H9 (cell line): ENCODE measurements around the gene GGTLC2. TPM values are rescaled to one million over a fixed set of nuclear protein-coding genes. Genes with fewer than 3 reads are reported as not detected.
"Not testable (repeated sequence)": the region's sequence is repeated elsewhere in the genome, so short reads cannot be mapped to it uniquely, and the experiment has no call there.

Experiments
- DNase-seq: peaks from one replicate; pipeline ENCODE4 v3.0.0-alpha.2; 2017
- H2AFZ ChIP-seq: one replicate; pipeline ENCODE4 v1.6.1; 2013; ENCODE audit warnings: mild to moderate bottlenecking, low read length, control low read depth, moderate library complexity
- H2AK5ac ChIP-seq: 2 replicates; pipeline ENCODE4 v1.6.1; 2013; ENCODE audit warnings: low read length, control low read depth, mixed read lengths; ENCODE audit not compliant: insufficient read length
- H2BK120ac ChIP-seq: one replicate; pipeline ENCODE4 v1.6.1; 2013; ENCODE audit warnings: low read depth, mild to moderate bottlenecking, low read length, control low read depth, inconsistent platforms; ENCODE audit not compliant: poor library complexity, severe bottlenecking
- H2BK12ac ChIP-seq: 2 replicates; pipeline ENCODE4 v1.6.1; 2013; ENCODE audit warnings: low read length, control low read depth, mixed read lengths, low read depth; ENCODE audit not compliant: insufficient read length
- H2BK15ac ChIP-seq: 2 replicates; pipeline ENCODE4 v1.6.1; 2013; ENCODE audit warnings: low read depth, low read length, control low read depth
- H2BK20ac ChIP-seq: one replicate; pipeline ENCODE4 v1.6.1; 2013; ENCODE audit warnings: low read depth, mild to moderate bottlenecking, low read length, control low read depth, inconsistent platforms; ENCODE audit not compliant: poor library complexity, severe bottlenecking
- H2BK5ac ChIP-seq: 2 replicates; pipeline ENCODE4 v1.6.1; 2013; ENCODE audit warnings: low read length, control low read depth, mixed read lengths; ENCODE audit not compliant: insufficient read length
- H3K14ac ChIP-seq: 2 replicates; pipeline ENCODE4 v1.6.1; 2013; ENCODE audit warnings: low read length, control low read depth; ENCODE audit not compliant: insufficient read depth
- H3K18ac ChIP-seq: 2 replicates; pipeline ENCODE4 v1.6.1; 2013; ENCODE audit warnings: low read depth, mild to moderate bottlenecking, mixed read lengths, low read length, control low read depth; ENCODE audit not compliant: insufficient read length
- H3K23ac ChIP-seq: 2 replicates; pipeline ENCODE4 v1.6.1; 2013; ENCODE audit warnings: low read length, control low read depth, mixed read lengths, low read depth; ENCODE audit not compliant: insufficient read length
- H3K23me2 ChIP-seq: 2 replicates; pipeline ENCODE4 v1.6.1; 2013; ENCODE audit warnings: low read depth, mild to moderate bottlenecking, mixed read lengths, low read length, control low read depth; ENCODE audit not compliant: insufficient read length, poor library complexity, severe bottlenecking
- H3K27ac ChIP-seq: 2 replicates; pipeline ENCODE4 v1.5.1; 2013; ENCODE audit warnings: low read length, control low read depth, mixed read lengths, low read depth; ENCODE audit not compliant: insufficient read length
- H3K27me3 ChIP-seq: 2 replicates; pipeline ENCODE4 v1.6.1; 2013; ENCODE audit warnings: low read length, control low read depth, inconsistent platforms; ENCODE audit not compliant: insufficient read depth
- H3K4ac ChIP-seq: 2 replicates; pipeline ENCODE4 v1.6.1; 2013; ENCODE audit warnings: low read depth, mild to moderate bottlenecking, control low read depth, inconsistent platforms, low read length, moderate library complexity
- H3K4me1 ChIP-seq: 2 replicates; pipeline ENCODE4 v1.6.1; 2013; ENCODE audit warnings: low read length, control low read depth, inconsistent platforms; ENCODE audit not compliant: insufficient read depth
- H3K4me2 ChIP-seq: 2 replicates; pipeline ENCODE4 v1.6.1; 2013; ENCODE audit warnings: low read length, control low read depth, mixed read lengths; ENCODE audit not compliant: insufficient read length, insufficient read depth
- H3K56ac ChIP-seq: 2 replicates; pipeline ENCODE4 v1.6.1; 2013; ENCODE audit warnings: low read depth, mild to moderate bottlenecking, mixed read lengths, low read length, control low read depth; ENCODE audit not compliant: insufficient read length
- H3K79me1 ChIP-seq: 2 replicates; pipeline ENCODE4 v1.6.1; 2013; ENCODE audit warnings: low read depth, mild to moderate bottlenecking, moderate library complexity, low read length, control low read depth, inconsistent platforms; ENCODE audit not compliant: insufficient read depth, poor library complexity, severe bottlenecking
- H3K79me2 ChIP-seq: 2 replicates; pipeline ENCODE4 v1.6.1; 2013; ENCODE audit warnings: low read length, control low read depth, inconsistent platforms; ENCODE audit not compliant: insufficient read depth
- H3K9ac ChIP-seq: 2 replicates; pipeline ENCODE4 v1.6.1; 2013; ENCODE audit warnings: low read length, control low read depth, mixed read lengths; ENCODE audit not compliant: insufficient read length; ENCODE audit errors: extremely low read depth
- H3K9me3 ChIP-seq: one replicate; pipeline ENCODE4 v1.6.1; 2013; ENCODE audit warnings: low read depth, low read length, inconsistent platforms; ENCODE audit not compliant: control insufficient read depth
- H3T11ph ChIP-seq: one replicate; pipeline ENCODE4 v1.6.1; 2013; ENCODE audit warnings: mild to moderate bottlenecking, low read length, control low read depth, inconsistent platforms
- H4K20me1 ChIP-seq: one replicate; pipeline ENCODE4 v1.6.1; 2013; ENCODE audit not compliant: control insufficient read depth, insufficient read length, insufficient read depth
- H4K5ac ChIP-seq: 2 replicates; pipeline ENCODE4 v1.6.1; 2013; ENCODE audit warnings: low read depth, mild to moderate bottlenecking, mixed read lengths, low read length, control low read depth; ENCODE audit not compliant: insufficient read length
- H4K8ac ChIP-seq: replicated peaks from 2 replicates; pipeline ENCODE4 v1.6.1; 2013; ENCODE audit warnings: low read length, control low read depth, mixed read lengths, low read depth; ENCODE audit not compliant: insufficient read length
- H4K91ac ChIP-seq: 2 replicates; pipeline ENCODE4 v1.6.1; 2013; ENCODE audit warnings: low read depth, mild to moderate bottlenecking, moderate library complexity, mixed read lengths, low read length, control low read depth; ENCODE audit not compliant: insufficient read length
- H3K27ac Mint-ChIP-seq, 3 experiments: 2 replicates in 2 of 3; 3 replicates in 1 of 3; pipeline ENCODE4 v1.8.0; 2020 to 2021; ENCODE audit warnings: mixed read lengths in 3 of 3, mild to moderate bottlenecking in 1 of 3, moderate library complexity in 1 of 3
- H3K27me3 Mint-ChIP-seq: 2 replicates; pipeline ENCODE4 v1.8.0; 2021; ENCODE audit warnings: low read depth, mild to moderate bottlenecking, moderate library complexity, mixed read lengths
- H3K36me3 Mint-ChIP-seq, 3 experiments: 2 replicates in 2 of 3; 3 replicates in 1 of 3; pipeline ENCODE4 v1.8.0; 2020 to 2021; ENCODE audit warnings: low read depth in 3 of 3, mixed read lengths in 3 of 3; ENCODE audit not compliant: insufficient read depth in 1 of 3
- H3K4me1 Mint-ChIP-seq, 2 experiments: 2 replicates each; pipeline ENCODE4 v1.8.0; 2020; ENCODE audit warnings: mixed read lengths in 2 of 2
- H3K4me3 Mint-ChIP-seq, 2 experiments: 2 replicates in 1 of 2; 3 replicates in 1 of 2; pipeline ENCODE4 v1.8.0; 2020 to 2021; ENCODE audit warnings: mild to moderate bottlenecking in 2 of 2, mixed read lengths in 2 of 2, moderate library complexity in 1 of 2
- H3K9me3 Mint-ChIP-seq, 2 experiments: 2 replicates in 1 of 2; 3 replicates in 1 of 2; pipeline ENCODE4 v1.8.0; 2020; ENCODE audit warnings: mild to moderate bottlenecking in 2 of 2, mixed read lengths in 2 of 2, moderate library complexity in 1 of 2
- CTCF ChIP-seq: fragments of 200-600 bp; sonication (generic); conservative IDR thresholded peaks from 3 replicates; pipeline ENCODE4 v1.8.0; 2021; ENCODE audit warnings: antibody characterized with exemption, mild to moderate bottlenecking
- WGBS: extraction: QIAGEN DNeasy Blood & Tissue Kit; methylation state at CpG from one replicate; pipeline ENCODE4 v1.1.7; 2013; ENCODE audit warnings: missing lambda C conversion rate, low lambda C conversion rate, mixed read lengths; ENCODE audit not compliant: insufficient read length; ENCODE audit errors: extremely low coverage; 5-methylcytosine and 5-hydroxymethylcytosine counted together
- total RNA-seq: library from RNA; stranded (reverse); gene quantifications from 2 replicates; pipeline ENCODE4 v1.2.1, GENCODE V29; 2021

GGTLC2 gene
- total RNA-seq, 1 experiment from 2014 or later: not detected

- not testable (repeated sequence) for H3K4me1 Mint-ChIP-seq, H3K14ac ChIP-seq, H2BK12ac ChIP-seq, H3K79me2 ChIP-seq, H2AK5ac ChIP-seq, H3K27ac ChIP-seq, H4K91ac ChIP-seq, H4K5ac ChIP-seq, H3K27ac Mint-ChIP-seq, H3K9ac ChIP-seq, H3K79me1 ChIP-seq, DNase-seq, H2AFZ ChIP-seq, H3K9me3 ChIP-seq, H3K4ac ChIP-seq, H3K4me3 Mint-ChIP-seq, H3K18ac ChIP-seq, H4K8ac ChIP-seq, H2BK20ac ChIP-seq, H2BK15ac ChIP-seq, H3T11ph ChIP-seq, H3K9me3 Mint-ChIP-seq, H3K36me3 Mint-ChIP-seq, H3K56ac ChIP-seq, H2BK5ac ChIP-seq, H3K4me2 ChIP-seq, H3K27me3 ChIP-seq, H4K20me1 ChIP-seq, H3K23me2 ChIP-seq, H3K4me1 ChIP-seq, H3K23ac ChIP-seq, H2BK120ac ChIP-seq
- TF ChIP-seq CTCF: peak; percentile 47
- H3K27me3 Mint-ChIP-seq: peaks cover 36% of the 10 kb centered on the region
- no CpG with 5 or more reads among the region's 7 CpGs for WGBS
Measured at GRCh38 chr22:22636260-22636659, 8.2 kb upstream of the GGTLC2 start.

- H3K27me3 ChIP-seq, H2BK20ac ChIP-seq, H3K4me2 ChIP-seq, H2BK120ac ChIP-seq, H3K9me3 Mint-ChIP-seq, H4K8ac ChIP-seq, H3K9me3 ChIP-seq, H3K79me1 ChIP-seq, H3K4me3 Mint-ChIP-seq, H3K27ac Mint-ChIP-seq, H3K4ac ChIP-seq, H2BK12ac ChIP-seq, H4K5ac ChIP-seq, H4K91ac ChIP-seq, H2BK5ac ChIP-seq, H3K4me1 ChIP-seq, H2AK5ac ChIP-seq, H3K9ac ChIP-seq, H3K23me2 ChIP-seq, H3K14ac ChIP-seq, H3K36me3 Mint-ChIP-seq, H2AFZ ChIP-seq, H3K79me2 ChIP-seq, H3K4me1 Mint-ChIP-seq, H3K23ac ChIP-seq, H2BK15ac ChIP-seq, H3K18ac ChIP-seq, DNase-seq, H3K27ac ChIP-seq, H3K56ac ChIP-seq, H3T11ph ChIP-seq, H4K20me1 ChIP-seq: not testable (repeated sequence)
- no CpG with 5 or more reads among the region's 17 CpGs for WGBS
- peaks cover 32% of the 10 kb centered on the region for H3K27me3 Mint-ChIP-seq
Measured at GRCh38 chr22:22638313-22638712, 6.1 kb upstream of the GGTLC2 start.
